ENCODE results near the gene SYT17.

SYT17 gene

GRCh38 chr16:19139436-19140091 lies 28.5 kb upstream of the SYT17 start:
- no peak for DNase-seq (ENCODE audit: low spot score)

- no peak for DNase-seq (ENCODE audit: low spot score)
Measured at GRCh38 chr16:19140396-19140795, 27.6 kb upstream of the SYT17 start.

GRCh38 chr16:19142939-19143598 lies 25.0 kb upstream of the SYT17 start:
- no peak for DNase-seq (ENCODE audit: low spot score)

GRCh38 chr16:19143599-19143956 lies 24.5 kb upstream of the SYT17 start:
- DNase-seq (ENCODE audit: low spot score) = no peak

- DNase-seq (ENCODE audit: low spot score) = no peak
Measured at GRCh38 chr16:19145010-19145409, 23.0 kb upstream of the SYT17 start.

- no peak for DNase-seq (ENCODE audit: low spot score)
Measured at GRCh38 chr16:19147126-19147525, 20.9 kb upstream of the SYT17 start.

GRCh38 chr16:19147627-19148026 lies 20.4 kb upstream of the SYT17 start:
- DNase-seq (ENCODE audit: low spot score) = no peak

- no peak for DNase-seq (ENCODE audit: low spot score)
Measured at GRCh38 chr16:19148189-19148588, 19.9 kb upstream of the SYT17 start.

GRCh38 chr16:19151310-19151709 lies 16.7 kb upstream of the SYT17 start:
- no peak for DNase-seq (ENCODE audit: low spot score)

- DNase-seq (ENCODE audit: low spot score) = no peak
Measured at GRCh38 chr16:19152042-19152441, 16.0 kb upstream of the SYT17 start.

GRCh38 chr16:19153876-19154275 lies 14.2 kb upstream of the SYT17 start:
- DNase-seq (ENCODE audit: low spot score) = no peak

- no peak for DNase-seq (ENCODE audit: low spot score)
Measured at GRCh38 chr16:19162085-19162484, 6.0 kb upstream of the SYT17 start.

- DNase-seq (ENCODE audit: low spot score) = no peak
Measured at GRCh38 chr16:19163215-19163614, 4.8 kb upstream of the SYT17 start.

- DNase-seq (ENCODE audit: low spot score) = no peak
Measured at GRCh38 chr16:19164285-19164684, 3.8 kb upstream of the SYT17 start.

GRCh38 chr16:19165101-19165500 lies 2.9 kb upstream of the SYT17 start:
- no peak for DNase-seq (ENCODE audit: low spot score)

GRCh38 chr16:19166500-19166899 lies 1.5 kb upstream of the SYT17 start:
- no peak for DNase-seq (ENCODE audit: low spot score)

GRCh38 chr16:19168371-19169081 lies 486 bp downstream of the SYT17 start:
- DNase-seq (ENCODE audit: low spot score) = no peak

- no peak for DNase-seq (ENCODE audit: low spot score)
Measured at GRCh38 chr16:19169082-19169639, 1.1 kb downstream of the SYT17 start.

GRCh38 chr16:19170043-19170655 lies 2.1 kb downstream of the SYT17 start:
- no peak for DNase-seq (ENCODE audit: low spot score)

GRCh38 chr16:19172098-19172780 lies 4.2 kb downstream of the SYT17 start:
- DNase-seq (ENCODE audit: low spot score) = no peak

- DNase-seq (ENCODE audit: low spot score) = no peak
Measured at GRCh38 chr16:19173059-19173458, 5.0 kb downstream of the SYT17 start.

All from cerebellar cortex (tissue), 1 donor.